Immature natural killer cell (primary cell): ENCODE results near the gene CLEC18B. TPM values are rescaled to one million over a fixed set of nuclear protein-coding genes. Genes with fewer than 3 reads are reported as not detected.
"Not testable (repeated sequence)": the region's sequence is repeated elsewhere in the genome, so short reads cannot be mapped to it uniquely, and the experiment has no call there.

Experiments used
- DNase-seq, 3 donors: peaks; one replicate each; pipeline ENCODE4 v3.0.0; 2022; ENCODE audit warnings: mixed read lengths in 1 of 3
- H3K27ac Mint-ChIP-seq, 6 donors: one replicate each; pipeline ENCODE4 v1.8.0; 2020; ENCODE audit warnings: mixed read lengths in 6 of 6, mild to moderate bottlenecking in 5 of 6, inconsistent platforms in 4 of 6, moderate library complexity in 3 of 6
- H3K27me3 Mint-ChIP-seq, 3 donors: one replicate each; pipeline ENCODE4 v1.8.0; 2020 to 2021; ENCODE audit warnings: low read depth in 3 of 3, mild to moderate bottlenecking in 3 of 3, mixed read lengths in 3 of 3, moderate library complexity in 3 of 3, inconsistent platforms in 1 of 3
- H3K36me3 Mint-ChIP-seq, 3 donors: one replicate each; pipeline ENCODE4 v1.8.0; 2020; ENCODE audit warnings: mixed read lengths in 3 of 3, inconsistent platforms in 2 of 3, mild to moderate bottlenecking in 2 of 3
- H3K4me1 Mint-ChIP-seq, 2 donors: one replicate each; pipeline ENCODE4 v1.8.0; 2020; ENCODE audit warnings: inconsistent platforms in 2 of 2, mild to moderate bottlenecking in 2 of 2, mixed read lengths in 2 of 2, moderate library complexity in 1 of 2
- H3K4me3 Mint-ChIP-seq, 5 donors: one replicate each; pipeline ENCODE4 v1.8.0; 2020; ENCODE audit warnings: mild to moderate bottlenecking in 5 of 5, mixed read lengths in 5 of 5, inconsistent platforms in 3 of 5, moderate library complexity in 3 of 5
- H3K9me3 Mint-ChIP-seq, 6 donors: one replicate each; pipeline ENCODE4 v1.8.0; 2020; ENCODE audit warnings: mild to moderate bottlenecking in 6 of 6, mixed read lengths in 6 of 6, inconsistent platforms in 4 of 6, moderate library complexity in 3 of 6
- polyA plus RNA-seq, 3 donors: library from polyadenylated mRNA; unstranded; fragments of 300-500 nt; fragmentation: Illumina TruSeq; gene quantifications; one replicate each; pipeline ENCODE4 v1.2.3, GENCODE V29; 2021

CLEC18B gene
- polyA plus RNA-seq, 3 donors from 2014 or later = 0.20 TPM; not detected in 2

DNA sequence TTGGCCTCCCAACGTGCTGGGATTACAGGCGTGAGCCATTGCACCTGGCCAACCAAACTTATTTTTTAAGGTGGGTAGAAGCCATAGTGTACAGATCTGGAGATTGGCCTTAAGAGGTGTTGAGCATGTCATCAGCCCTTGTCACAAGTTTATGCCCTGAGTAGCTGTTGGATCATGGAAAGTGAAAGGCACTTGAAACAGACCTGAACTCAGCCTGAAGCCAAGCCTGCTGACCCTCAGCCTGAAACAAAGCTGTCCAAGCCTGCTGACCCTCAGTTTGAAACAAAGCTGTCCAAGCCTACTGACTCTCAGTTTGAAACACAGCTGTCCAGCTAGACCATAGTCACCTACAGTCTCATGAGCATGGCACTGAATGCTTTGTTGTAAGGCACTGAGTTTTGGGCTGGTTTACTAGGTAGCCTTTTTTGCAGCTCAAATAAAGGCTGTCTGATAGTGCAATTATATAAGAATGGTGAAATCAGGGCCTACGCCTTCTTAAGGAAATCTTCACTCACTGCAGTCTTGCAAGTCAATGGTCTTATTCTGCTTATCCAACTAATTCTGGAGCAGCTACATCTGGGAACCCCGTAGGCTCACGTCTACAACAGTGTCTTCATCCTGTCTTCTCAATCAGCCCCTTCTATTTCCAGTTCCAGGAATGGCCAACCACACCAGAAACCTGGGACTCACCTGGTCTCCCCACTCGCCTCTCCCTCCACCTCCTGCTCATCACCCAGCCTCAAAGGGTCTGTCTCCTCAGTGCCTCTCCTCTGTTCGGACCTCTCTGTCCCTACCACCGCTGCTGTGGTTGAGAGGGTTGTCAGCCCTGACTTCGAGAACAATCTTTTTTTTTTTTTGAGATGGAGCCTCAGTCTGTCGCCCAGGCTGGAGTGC lies 48.1 kb downstream of the CLEC18B start:
- DNase-seq = no peak
- peak overlapping the region in 1 of 6 donors; percentile 51 for H3K27ac Mint-ChIP-seq
- H3K9me3 Mint-ChIP-seq = no peaks in the 10 kb centered on the region
- peaks cover 0 to 2% of the 10 kb centered on the region in 2 donors for H3K4me1 Mint-ChIP-seq
- H3K27me3 Mint-ChIP-seq = no peaks in the 10 kb centered on the region
- no peaks in the 10 kb centered on the region for H3K36me3 Mint-ChIP-seq
- no peak overlapping the region for H3K4me3 Mint-ChIP-seq

DNA sequence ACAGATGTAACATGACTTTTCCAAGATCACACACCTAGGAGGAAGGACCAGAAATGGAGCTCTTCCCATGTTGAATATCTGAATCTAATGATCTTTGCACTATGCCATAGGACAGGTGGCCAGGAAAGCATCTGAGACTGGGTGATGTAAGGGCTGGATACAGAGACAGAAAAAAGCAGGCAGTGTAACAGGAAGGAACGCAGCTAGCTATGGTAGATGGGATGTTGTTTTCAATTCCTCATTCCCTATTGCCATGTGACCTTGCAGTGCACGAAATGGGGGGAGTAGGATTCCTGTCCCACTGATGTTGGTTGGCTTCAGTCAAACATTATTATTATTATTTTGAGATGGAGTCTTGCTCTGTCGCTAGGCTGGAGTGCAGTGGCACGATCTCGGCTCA lies 48.9 kb downstream of the CLEC18B start:
- Mint-ChIP-seq H3K36me3 (no peaks in the 10 kb centered on the region), H3K9me3 (no peaks in the 10 kb centered on the region), H3K27ac (no peak overlapping the region), H3K4me1 (peaks cover 4 to 5% of the 10 kb centered on the region in 2 donors), H3K4me3 (no peak overlapping the region), H3K27me3 (peaks cover 3 to 7% (median 4%) of the 10 kb centered on the region in 3 donors)
- DNase-seq = no peak

DNA sequence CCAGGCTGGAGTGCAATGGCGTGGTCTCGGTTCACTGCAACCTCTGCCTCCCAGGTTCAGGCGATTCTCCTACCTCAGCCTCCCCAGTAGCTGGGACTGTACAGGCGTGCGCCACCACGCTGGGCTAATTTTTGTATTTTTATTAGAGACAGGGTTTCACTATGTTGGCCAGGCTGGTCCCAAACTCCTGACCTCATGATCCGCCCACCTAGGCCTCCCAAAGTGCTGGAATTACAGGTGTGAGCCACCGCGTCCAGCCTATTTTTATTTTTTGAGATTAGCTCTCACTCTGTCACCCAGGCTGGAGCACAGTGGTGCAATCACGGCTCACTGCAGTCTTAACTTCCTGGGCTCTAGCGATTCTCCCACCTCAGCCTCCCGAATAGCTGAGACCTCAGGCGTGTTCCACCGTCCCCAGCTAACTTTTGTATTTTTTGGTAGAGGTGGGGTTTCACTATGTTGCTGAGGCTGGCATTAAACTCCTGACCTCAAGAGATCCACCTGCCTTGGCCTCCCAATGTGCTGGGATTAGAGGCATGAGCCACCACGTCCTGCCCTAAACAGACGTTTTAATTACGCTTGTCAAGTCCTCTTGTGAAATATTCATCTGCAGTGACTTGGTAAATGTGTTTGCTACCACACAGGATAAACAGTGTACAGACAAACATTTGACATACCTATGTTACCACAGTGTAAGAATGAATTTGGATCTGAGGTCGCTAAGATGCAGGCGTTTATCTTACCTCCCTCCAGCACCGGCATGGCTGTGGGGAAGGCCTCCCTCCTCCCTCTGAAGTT lies 50.7 kb downstream of the CLEC18B start:
- not testable (repeated sequence) for H3K4me3 Mint-ChIP-seq, DNase-seq, H3K36me3 Mint-ChIP-seq, H3K9me3 Mint-ChIP-seq
- peak overlapping the region in 1 of 6 donors; percentile 26 for H3K27ac Mint-ChIP-seq
- H3K27me3 Mint-ChIP-seq = peaks cover 4 to 13% (median 5%) of the 10 kb centered on the region in 3 donors
- H3K4me1 Mint-ChIP-seq = peaks cover 16 to 17% of the 10 kb centered on the region in 2 donors

DNA sequence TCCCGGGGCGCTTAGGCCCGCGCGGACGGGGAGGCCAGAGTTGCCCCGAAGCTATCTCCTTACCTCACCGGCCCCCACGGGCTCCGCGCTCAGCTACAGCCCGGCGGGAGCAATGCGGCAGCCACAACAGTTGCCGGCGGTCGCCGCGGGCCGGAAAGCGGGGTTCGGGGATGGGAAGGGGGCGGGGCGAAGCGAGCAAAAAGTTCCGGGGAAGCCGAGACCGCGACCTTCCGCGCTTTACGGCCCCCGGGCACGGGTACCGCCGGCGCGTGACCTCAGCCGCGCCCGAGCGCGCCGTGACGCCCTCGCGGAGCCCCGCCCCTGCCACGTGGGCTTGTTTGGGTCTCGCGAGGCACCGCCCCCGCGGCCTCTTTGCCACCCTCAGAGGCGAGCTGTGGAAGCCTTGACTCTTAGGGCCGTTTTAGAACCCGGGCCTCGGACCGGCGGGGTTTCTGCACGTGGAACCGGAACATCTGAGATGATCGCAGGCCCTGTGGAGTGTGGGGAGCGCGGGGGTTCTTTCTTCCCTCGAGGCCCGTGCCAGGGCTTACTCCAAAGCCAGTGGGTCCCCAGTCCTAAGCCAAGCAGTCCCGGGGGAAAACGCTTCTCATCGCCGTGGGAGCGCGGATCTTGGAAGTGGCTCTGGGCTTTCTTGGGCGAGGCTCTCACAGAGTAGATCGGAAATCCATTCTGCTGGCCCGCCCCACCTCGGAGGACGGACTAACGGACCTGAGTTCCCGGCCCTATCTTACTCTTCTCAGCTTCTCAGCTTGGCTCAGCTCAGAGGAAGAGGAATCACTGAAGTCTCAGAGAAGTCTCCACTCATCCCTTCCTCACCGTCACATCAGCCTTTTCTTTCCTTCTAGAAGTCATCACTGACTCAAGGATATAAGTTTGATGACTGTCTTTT lies 53.0 kb downstream of the CLEC18B start:
- H3K9me3 Mint-ChIP-seq, H3K36me3 Mint-ChIP-seq: not testable (repeated sequence)
- Mint-ChIP-seq H3K4me1 (peaks cover 17 to 20% of the 10 kb centered on the region in 2 donors), H3K4me3 (peak overlapping the region; percentile 85 to 94 (median 92)), H3K27ac (peak overlapping the region; percentile 89 to 96 (median 94)), H3K27me3 (peaks cover 4 to 13% (median 5%) of the 10 kb centered on the region in 3 donors)
- DNase-seq = peak; percentile 99 to 100 (median 100)

DNA sequence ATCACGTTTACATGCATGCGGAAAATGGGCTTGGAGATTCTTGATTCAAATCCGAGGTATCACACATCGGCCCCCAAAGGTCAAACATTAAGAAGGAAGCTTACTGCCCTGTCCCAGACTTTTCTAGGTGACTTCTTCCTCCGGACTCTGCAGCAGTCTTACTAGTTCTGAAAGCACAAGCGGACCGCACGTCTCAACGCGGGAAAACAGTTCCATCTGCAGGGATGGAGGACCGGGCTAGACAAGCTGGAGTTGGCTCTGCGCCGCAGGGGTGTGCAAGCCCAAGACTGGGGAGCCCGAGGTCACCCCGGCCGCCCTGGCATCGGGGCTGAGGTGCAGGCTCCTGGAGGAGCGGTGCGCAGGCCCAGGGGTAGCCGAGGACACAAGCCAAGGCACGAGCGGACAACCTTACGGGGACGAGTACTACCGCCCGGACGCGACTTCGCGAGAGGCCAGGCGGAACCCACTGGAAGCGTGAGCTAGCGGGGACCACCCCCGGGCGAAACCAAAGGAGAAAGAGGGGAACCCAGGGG lies 53.7 kb downstream of the CLEC18B start:
- not testable (repeated sequence) for H3K36me3 Mint-ChIP-seq
- peak in 1 of 3 donors; percentile 25 for DNase-seq
- peaks cover 17 to 20% of the 10 kb centered on the region in 2 donors for H3K4me1 Mint-ChIP-seq

DNA sequence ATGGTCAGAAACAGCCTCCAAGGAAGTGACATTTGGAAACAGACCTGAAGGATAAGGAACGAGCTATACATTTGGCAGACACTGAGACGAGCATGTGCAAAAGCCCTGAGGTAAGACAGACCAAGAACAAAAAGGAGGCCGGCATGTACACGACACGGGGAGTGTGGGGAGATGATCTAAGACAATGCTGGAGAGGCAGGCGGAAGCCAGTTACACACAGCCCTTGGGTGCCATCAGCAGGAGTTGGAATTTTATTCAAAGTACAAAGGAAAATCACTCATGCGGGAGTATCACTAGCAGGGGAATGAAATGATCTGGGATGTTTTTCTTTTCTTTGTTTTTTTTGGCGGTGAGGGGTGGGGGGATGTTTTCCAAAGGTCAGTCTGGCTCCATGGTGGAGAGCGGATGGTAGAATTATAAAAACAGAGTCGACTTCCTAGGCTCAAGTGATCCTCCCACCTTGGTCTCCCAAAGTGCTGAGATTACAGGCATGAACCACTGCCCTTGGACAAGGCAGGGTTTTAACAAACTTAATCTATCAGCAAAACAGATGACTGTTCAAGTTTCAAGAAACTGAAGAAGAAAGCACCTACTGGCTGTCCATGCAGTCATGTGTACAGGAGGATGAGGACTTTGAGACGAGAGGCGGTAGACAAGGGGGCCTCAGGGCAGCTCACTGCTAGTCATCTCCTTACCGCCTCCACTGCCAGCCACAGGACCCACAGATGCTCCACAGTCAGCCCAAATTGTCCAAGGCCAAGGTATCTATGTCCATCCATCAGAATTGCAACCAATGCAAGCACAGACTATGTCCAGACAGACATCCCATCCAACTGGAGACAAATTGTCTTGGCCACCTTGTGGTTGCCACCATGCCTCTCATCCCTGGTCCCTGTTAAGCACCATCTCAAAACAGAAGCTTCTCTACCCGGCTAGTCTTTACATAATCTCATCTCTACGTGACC lies 59.4 kb downstream of the CLEC18B start:
- peaks cover 9 to 16% of the 10 kb centered on the region in 2 donors for H3K4me1 Mint-ChIP-seq
- H3K27me3 Mint-ChIP-seq, H3K9me3 Mint-ChIP-seq, H3K4me3 Mint-ChIP-seq, DNase-seq: not testable (repeated sequence)
- peaks cover 0 to 10% (median 0%) of the 10 kb centered on the region in 3 donors for H3K36me3 Mint-ChIP-seq
- H3K27ac Mint-ChIP-seq = peak overlapping the region in 3 of 6 donors; percentile 54 to 69 (median 65)

More for the DNA sequence above, 53.7 kb downstream of the CLEC18B start:
- H3K4me3 Mint-ChIP-seq = peak overlapping the region; percentile 85 to 94 (median 92)
- peak overlapping the region; percentile 89 to 93 (median 91) for H3K27ac Mint-ChIP-seq
- peaks cover 4 to 13% (median 5%) of the 10 kb centered on the region in 3 donors for H3K27me3 Mint-ChIP-seq
- not testable (repeated sequence) for H3K9me3 Mint-ChIP-seq

Other genes starting within 250 kb of the CLEC18B start
- 100 to 1,000 TPM; 106 to 128 (median 124) TPM for gene PSMD7, start 124.7 kb downstream of the CLEC18B start, polyA plus RNA-seq
- under 1 TPM in 1 of 3 donors, not detected in 2; 0.68 TPM for gene NPIPB15, start 45.2 kb downstream of the CLEC18B start, polyA plus RNA-seq
- gene GLG1, start 185.6 kb upstream of the CLEC18B start, polyA plus RNA-seq = 100 to 1,000 TPM in 1 of 3 donors, 10 to 100 TPM in 2; 80.8 to 190 (median 86.3) TPM
- gene RFWD3, start 245.4 kb upstream of the CLEC18B start, polyA plus RNA-seq = 10 to 100 TPM in 2 of 3 donors, 1 to 10 TPM in 1; 8.3 to 21.7 (median 14.5) TPM